ENCODE results near the gene OR5T2. TPM values are rescaled to one million over a fixed set of nuclear protein-coding genes. Genes with fewer than 3 reads are reported as not detected.

Gene OR5T2
- total RNA-seq, 1 donor from 2014 or later, result not detected

- H3K4me3 ChIP-seq, result no peak overlapping the region
- no peaks in the 10 kb centered on the region for H3K9me3 ChIP-seq
- no peak overlapping the region for H3K27ac ChIP-seq
- no peak for DNase-seq (ENCODE audit: extremely low spot score in 2 of 2)
- H3K36me3 ChIP-seq, result no peaks in the 10 kb centered on the region
- no peaks in the 10 kb centered on the region for H3K4me1 ChIP-seq
- no peaks in the 10 kb centered on the region for H3K27me3 ChIP-seq
- TF ChIP-seq POLR2AphosphoS5 (IDR thresholded peaks at IDR 0.05; ENCODE audit: insufficient read depth in 1 of 2, low read depth in 1 of 2) (no peak), CTCF (IDR thresholded peaks at IDR 0.05) (no peak), POLR2A (IDR thresholded peaks at IDR 0.05) (no peak)
- intact Hi-C loops (cut with DNase I), result no loop called here
These were observed 19.5 kb downstream of the OR5T2 start for GRCh38 chr11:56214537-56214936.

DNA sequence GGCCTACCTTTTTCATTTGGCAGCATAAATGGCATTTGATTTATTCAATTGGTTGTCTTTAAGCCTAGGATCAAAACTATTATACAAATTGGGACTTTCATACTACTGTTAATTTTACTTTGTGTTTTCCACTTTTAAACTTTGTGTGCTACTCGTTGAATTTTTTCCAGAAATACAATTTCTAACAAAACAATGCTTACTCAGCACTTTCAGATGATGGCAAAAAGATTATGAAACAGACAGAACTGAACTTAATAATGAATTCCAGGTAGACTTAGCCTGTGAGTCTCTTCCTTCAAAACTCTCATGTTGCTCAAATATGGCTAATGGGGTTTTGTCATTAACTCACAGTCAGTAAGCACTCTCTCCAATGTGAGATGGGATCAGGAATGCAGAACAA, 26.3 kb downstream of the OR5T2 start:
- no peak for TF ChIP-seq POLR2AphosphoS5 (IDR thresholded peaks at IDR 0.05; ENCODE audit: insufficient read depth in 1 of 2, low read depth in 1 of 2)
- no peak for TF ChIP-seq CTCF (IDR thresholded peaks at IDR 0.05)
- TF ChIP-seq POLR2A (IDR thresholded peaks at IDR 0.05), result no peak

GRCh38 chr11:56197367-56197766, 36.7 kb downstream of the OR5T2 start:
- no peaks in the 10 kb centered on the region for H3K36me3 ChIP-seq
- no peaks in the 10 kb centered on the region for H3K27me3 ChIP-seq

More for the DNA sequence above, 26.3 kb downstream of the OR5T2 start:
- H3K4me1 ChIP-seq, result no peaks in the 10 kb centered on the region
- no peak overlapping the region for H3K27ac ChIP-seq
- no peak for DNase-seq (ENCODE audit: extremely low spot score in 2 of 2)
- no peaks in the 10 kb centered on the region for H3K9me3 ChIP-seq
- no peak overlapping the region for H3K4me3 ChIP-seq
- intact Hi-C loops (cut with DNase I), result no loop called here
- H3K36me3 ChIP-seq, result peaks cover 0 to 3% of the 10 kb centered on the region in 2 donors
- no peaks in the 10 kb centered on the region for H3K27me3 ChIP-seq

GRCh38 chr11:56196705-56197104, 37.4 kb downstream of the OR5T2 start:
- Histone ChIP-seq H3K27ac (no peak overlapping the region), H3K27me3 (no peaks in the 10 kb centered on the region), H3K4me1 (no peaks in the 10 kb centered on the region), H3K9me3 (no peaks in the 10 kb centered on the region), H3K4me3 (no peak overlapping the region), H3K36me3 (no peaks in the 10 kb centered on the region)
- intact Hi-C loops (cut with DNase I), result no loop called here
- no peak for DNase-seq (ENCODE audit: extremely low spot score in 2 of 2)
- TF ChIP-seq POLR2AphosphoS5 (IDR thresholded peaks at IDR 0.05; ENCODE audit: insufficient read depth in 1 of 2, low read depth in 1 of 2) (no peak), POLR2A (IDR thresholded peaks at IDR 0.05) (no peak), CTCF (IDR thresholded peaks at IDR 0.05) (no peak)

More at GRCh38 chr11:56197367-56197766, 36.7 kb downstream of the OR5T2 start:
- H3K4me1 ChIP-seq, result no peaks in the 10 kb centered on the region
- intact Hi-C loops (cut with DNase I), result no loop called here
- no peak overlapping the region for H3K4me3 ChIP-seq
- DNase-seq (ENCODE audit: extremely low spot score in 2 of 2), result no peak
- no peaks in the 10 kb centered on the region for H3K9me3 ChIP-seq
- H3K27ac ChIP-seq, result no peak overlapping the region
- no peak for TF ChIP-seq CTCF (IDR thresholded peaks at IDR 0.05)
- no peak for TF ChIP-seq POLR2AphosphoS5 (IDR thresholded peaks at IDR 0.05; ENCODE audit: insufficient read depth in 1 of 2, low read depth in 1 of 2)
- no peak for TF ChIP-seq POLR2A (IDR thresholded peaks at IDR 0.05)

DNA sequence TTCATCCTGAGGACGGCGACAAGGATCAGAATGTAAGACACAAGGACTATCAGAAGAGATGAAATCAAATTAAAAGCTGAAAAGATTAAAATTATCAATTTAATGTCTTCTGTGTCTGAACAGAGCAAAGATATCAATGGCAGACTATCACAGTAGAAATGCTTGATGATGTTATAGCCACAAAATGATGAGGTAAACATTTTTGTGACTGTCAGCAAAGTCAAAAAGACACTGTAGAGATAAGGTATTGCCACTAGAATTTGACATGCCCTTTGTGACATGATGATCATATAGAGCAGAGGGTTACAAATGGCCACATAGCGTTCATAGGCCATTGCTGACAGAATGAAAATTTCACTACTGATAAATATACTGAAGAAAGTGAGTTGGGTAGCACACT, 45.5 kb downstream of the OR5T2 start:
- Histone ChIP-seq H3K4me1 (no peaks in the 10 kb centered on the region), H3K36me3 (no peaks in the 10 kb centered on the region), H3K27ac (no peak overlapping the region), H3K4me3 (no peak overlapping the region), H3K27me3 (no peaks in the 10 kb centered on the region), H3K9me3 (no peaks in the 10 kb centered on the region)
- TF ChIP-seq POLR2A (IDR thresholded peaks at IDR 0.05) (no peak), CTCF (IDR thresholded peaks at IDR 0.05) (no peak), POLR2AphosphoS5 (IDR thresholded peaks at IDR 0.05; ENCODE audit: insufficient read depth in 1 of 2, low read depth in 1 of 2) (no peak)
- intact Hi-C loops (cut with DNase I), result no loop called here
- DNase-seq (ENCODE audit: extremely low spot score in 2 of 2), result no peak

All from vagina (tissue), 2 donors.